ENCODE results near the gene BMI1. TPM values are rescaled to one million over a fixed set of nuclear protein-coding genes. Genes with fewer than 3 reads are reported as not detected.
"Not testable (repeated sequence)": the region's sequence is repeated elsewhere in the genome, so short reads cannot be mapped to it uniquely, and the experiment has no call there.

BMI1 gene
- total RNA-seq, 4 donors from 2014 or later: 9.6 to 44.4 (median 21.4) TPM

DNA sequence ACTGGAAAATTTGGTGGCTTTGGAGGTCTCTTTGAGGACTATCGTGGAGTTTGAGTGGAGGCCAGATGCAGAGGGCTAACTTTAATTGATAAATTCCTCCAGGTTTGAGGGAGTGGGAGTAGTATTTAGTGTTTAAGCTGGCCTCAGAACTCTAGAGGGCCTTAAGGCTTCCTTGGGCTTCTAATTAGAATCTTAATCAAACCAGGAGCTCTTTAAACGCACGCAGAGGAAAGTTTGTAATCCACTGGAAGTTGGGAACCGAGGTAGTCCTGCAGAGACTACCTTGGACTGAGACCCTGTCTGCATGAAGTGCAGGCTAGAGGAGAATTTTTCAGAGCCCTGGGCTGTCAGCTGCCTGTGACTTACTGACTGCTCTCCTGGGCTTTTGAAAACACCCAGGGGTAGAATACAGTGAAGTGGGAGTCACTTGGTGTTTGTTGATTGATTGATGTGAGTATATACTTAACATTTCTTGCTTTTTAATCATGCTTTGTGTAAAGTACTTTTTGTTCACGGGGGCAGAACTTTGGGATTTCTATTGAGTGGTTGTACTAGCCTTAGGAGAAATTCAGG is 30.3 kb downstream of the BMI1 start:
- TF ChIP-seq, protein P1, sequence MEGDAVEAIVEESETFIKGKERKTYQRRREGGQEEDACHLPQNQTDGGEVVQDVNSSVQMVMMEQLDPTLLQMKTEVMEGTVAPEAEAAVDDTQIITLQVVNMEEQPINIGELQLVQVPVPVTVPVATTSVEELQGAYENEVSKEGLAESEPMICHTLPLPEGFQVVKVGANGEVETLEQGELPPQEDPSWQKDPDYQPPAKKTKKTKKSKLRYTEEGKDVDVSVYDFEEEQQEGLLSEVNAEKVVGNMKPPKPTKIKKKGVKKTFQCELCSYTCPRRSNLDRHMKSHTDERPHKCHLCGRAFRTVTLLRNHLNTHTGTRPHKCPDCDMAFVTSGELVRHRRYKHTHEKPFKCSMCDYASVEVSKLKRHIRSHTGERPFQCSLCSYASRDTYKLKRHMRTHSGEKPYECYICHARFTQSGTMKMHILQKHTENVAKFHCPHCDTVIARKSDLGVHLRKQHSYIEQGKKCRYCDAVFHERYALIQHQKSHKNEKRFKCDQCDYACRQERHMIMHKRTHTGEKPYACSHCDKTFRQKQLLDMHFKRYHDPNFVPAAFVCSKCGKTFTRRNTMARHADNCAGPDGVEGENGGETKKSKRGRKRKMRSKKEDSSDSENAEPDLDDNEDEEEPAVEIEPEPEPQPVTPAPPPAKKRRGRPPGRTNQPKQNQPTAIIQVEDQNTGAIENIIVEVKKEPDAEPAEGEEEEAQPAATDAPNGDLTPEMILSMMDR (IDR thresholded peaks at IDR 0.05): no peak
- intact Hi-C loops (cut with DNase I): no loop called here
- no peak overlapping the region for H3K27ac ChIP-seq
- no peak for DNase-seq
- H3K4me1 ChIP-seq: no peaks in the 10 kb centered on the region
- H3K36me3 ChIP-seq: no peaks in the 10 kb centered on the region
- WGBS, 2 donors: 85 to 90% methylated on average over 5 of the region's 5 CpGs
- H3K4me3 ChIP-seq: no peak overlapping the region
- H3K27me3 ChIP-seq: peaks cover 0 to 45% (median 0%) of the 10 kb centered on the region in 4 donors
- no peaks in the 10 kb centered on the region for H3K9me3 ChIP-seq

DNA sequence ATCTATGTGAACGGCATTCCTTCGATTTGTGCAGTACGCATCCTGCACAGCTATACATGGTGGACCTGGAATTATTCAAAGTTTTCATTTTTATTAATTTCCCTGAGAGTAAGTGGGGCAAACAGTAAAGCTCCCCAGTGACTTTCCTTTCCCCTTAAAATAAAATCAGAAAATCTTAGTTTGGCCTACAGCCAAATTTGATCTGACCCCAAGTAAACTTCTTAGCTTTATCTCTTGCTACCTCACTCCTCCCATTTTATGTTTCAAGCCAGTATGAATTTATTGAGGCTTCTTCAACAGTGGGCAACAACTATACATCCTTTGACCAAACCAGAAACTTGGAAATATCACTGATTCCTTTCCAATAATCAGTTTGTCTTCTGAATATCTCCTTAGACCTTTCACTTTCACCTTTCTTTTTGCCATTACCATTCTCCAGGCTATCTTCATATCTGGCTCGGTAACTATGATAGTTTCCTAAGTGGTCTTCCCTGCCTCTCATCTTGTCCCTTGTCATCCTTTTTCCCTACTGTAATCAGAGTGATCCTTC is 35.5 kb downstream of the BMI1 start:
- H3K27me3 ChIP-seq: peaks cover 0 to 16% (median 0%) of the 10 kb centered on the region in 4 donors
- no peak overlapping the region for H3K4me3 ChIP-seq
- no peak overlapping the region for H3K27ac ChIP-seq
- H3K4me1 ChIP-seq: no peaks in the 10 kb centered on the region
- H3K36me3 ChIP-seq: no peaks in the 10 kb centered on the region
- 82 to 88% methylated on average over 4 of the region's 4 CpGs for WGBS, 2 donors
- H3K9me3 ChIP-seq: no peaks in the 10 kb centered on the region
- no peak for TF ChIP-seq POLR2A (IDR thresholded peaks at IDR 0.05)
- TF ChIP-seq, protein P1 (IDR thresholded peaks at IDR 0.05): no peak
- intact Hi-C loops (cut with DNase I): no loop called here
- DNase-seq: no peak

DNA sequence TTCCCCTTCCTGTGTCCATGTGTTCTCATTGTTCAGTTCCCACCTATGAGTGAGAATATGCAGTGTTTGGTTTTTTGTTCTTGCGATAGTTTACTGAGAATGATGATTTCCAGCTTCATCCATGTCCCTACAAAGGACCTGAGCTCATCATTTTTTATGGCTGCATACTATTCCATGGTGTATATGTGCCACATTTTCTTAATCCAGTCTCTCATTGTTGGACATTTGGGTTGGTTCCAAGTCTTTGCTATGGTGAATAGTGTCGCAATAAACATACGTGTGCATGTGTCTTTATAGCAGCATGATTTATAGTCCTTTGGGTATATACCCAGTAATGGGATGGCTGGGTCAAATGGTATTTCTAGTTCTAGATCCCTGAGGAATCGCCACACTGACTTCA is 36.9 kb downstream of the BMI1 start:
- DNase-seq; H3K4me3 ChIP-seq; H3K36me3 ChIP-seq; H3K4me1 ChIP-seq; H3K27ac ChIP-seq; H3K9me3 ChIP-seq; intact Hi-C loops (cut with DNase I): not testable (repeated sequence)
- peaks cover 0 to 12% (median 0%) of the 10 kb centered on the region in 4 donors for H3K27me3 ChIP-seq
- WGBS, 2 donors: 78 to 92% methylated on average over 2 to 3 of the region's 4 CpGs

DNA sequence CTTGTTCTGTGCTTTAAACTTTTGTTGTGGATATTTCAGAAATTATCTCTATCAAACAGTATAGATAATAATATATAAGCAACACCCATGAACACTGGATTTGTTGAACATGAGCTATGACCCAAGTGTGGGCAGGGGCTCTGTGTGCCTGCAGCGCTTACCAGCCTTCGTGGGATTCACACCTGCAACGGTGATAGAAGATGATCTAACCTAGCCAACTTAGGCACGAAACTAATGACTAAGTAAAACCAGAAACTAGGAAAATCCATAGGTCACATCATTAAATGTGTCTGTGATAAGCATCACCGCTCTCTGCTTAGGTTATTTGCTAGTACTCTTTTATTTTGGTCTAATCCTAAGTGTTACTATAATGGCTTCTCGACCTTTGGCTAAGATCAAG is 42.4 kb downstream of the BMI1 start:
- TF ChIP-seq, protein P1 (IDR thresholded peaks at IDR 0.05): no peak
- no peak for TF ChIP-seq POLR2A (IDR thresholded peaks at IDR 0.05)
- 86 to 90% methylated on average over 6 of the region's 6 CpGs for WGBS, 2 donors
- DNase-seq: no peak

DNA sequence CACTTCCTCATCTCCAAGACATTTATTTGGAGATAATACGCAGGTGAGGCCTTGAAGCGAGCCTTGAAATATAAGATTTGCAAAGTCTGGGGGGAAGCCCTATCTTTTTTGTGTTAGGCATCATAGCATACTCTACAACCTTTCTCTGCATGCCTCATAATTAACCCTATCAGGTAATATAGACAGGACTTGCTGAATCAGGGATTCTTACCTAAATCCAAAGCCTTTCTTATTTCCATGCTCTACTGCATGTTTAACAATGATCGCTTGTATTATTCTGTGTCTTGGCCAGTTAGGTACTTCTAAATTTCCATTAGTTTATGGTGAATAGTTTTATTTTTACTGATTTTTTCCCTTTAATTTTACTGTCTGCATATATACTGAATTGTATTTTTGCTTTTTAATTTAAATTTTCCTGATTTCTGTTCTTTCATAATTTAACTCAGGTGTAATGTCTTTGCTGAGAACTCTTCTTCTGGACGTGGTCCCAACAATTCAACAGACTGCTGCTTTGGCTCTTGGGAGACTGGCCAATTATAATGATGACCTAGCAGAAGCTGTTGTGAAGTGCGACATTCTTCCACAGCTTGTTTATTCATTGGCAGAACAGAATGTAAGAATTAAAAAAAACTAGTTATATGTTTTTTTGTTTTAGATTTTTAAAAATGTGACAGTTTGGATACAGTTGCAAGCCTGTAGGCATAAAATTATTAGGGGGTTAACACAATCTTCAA is 43.7 kb downstream of the BMI1 start:
- H3K27ac ChIP-seq: no peak overlapping the region
- TF ChIP-seq POLR2A (IDR thresholded peaks at IDR 0.05): no peak
- TF ChIP-seq, protein P1 (IDR thresholded peaks at IDR 0.05): no peak
- H3K36me3 ChIP-seq: no peaks in the 10 kb centered on the region
- WGBS, 2 donors: 90 to 91% methylated on average over 5 of the region's 5 CpGs
- intact Hi-C loops (cut with DNase I): no loop called here
- DNase-seq: no peak
- H3K27me3 ChIP-seq: no peaks in the 10 kb centered on the region
- no peaks in the 10 kb centered on the region for H3K4me1 ChIP-seq
- no peak overlapping the region for H3K4me3 ChIP-seq
- H3K9me3 ChIP-seq: no peaks in the 10 kb centered on the region

More for the DNA sequence above, 42.4 kb downstream of the BMI1 start:
- Histone ChIP-seq H3K27me3 (no peaks in the 10 kb centered on the region), H3K9me3 (no peaks in the 10 kb centered on the region), H3K27ac (no peak overlapping the region), H3K36me3 (no peaks in the 10 kb centered on the region), H3K4me1 (no peaks in the 10 kb centered on the region), H3K4me3 (no peak overlapping the region)
- intact Hi-C loops (cut with DNase I): no loop called here

Data from esophagus squamous epithelium (tissue), 5 donors.